B cell (primary cell): Measurements from ENCODE around the gene SNCAIP.

Experiments used
- EZH2 ChIP-seq: IDR thresholded peaks from 2 replicates; pipeline ENCODE4 v1.6.1; 2012; ENCODE audit warnings: borderline replicate concordance, low read depth, mild to moderate bottlenecking, moderate library complexity, low read length; ENCODE audit not compliant: insufficient read depth, poor library complexity, severe bottlenecking
- TF ChIP-seq, protein P1 (sequence below): fragments of 200-600 bp; IDR thresholded peaks from one replicate; pipeline ENCODE4 v1.8.0; 2022; ENCODE audit warnings: antibody characterized with exemption, mild to moderate bottlenecking

DNA sequence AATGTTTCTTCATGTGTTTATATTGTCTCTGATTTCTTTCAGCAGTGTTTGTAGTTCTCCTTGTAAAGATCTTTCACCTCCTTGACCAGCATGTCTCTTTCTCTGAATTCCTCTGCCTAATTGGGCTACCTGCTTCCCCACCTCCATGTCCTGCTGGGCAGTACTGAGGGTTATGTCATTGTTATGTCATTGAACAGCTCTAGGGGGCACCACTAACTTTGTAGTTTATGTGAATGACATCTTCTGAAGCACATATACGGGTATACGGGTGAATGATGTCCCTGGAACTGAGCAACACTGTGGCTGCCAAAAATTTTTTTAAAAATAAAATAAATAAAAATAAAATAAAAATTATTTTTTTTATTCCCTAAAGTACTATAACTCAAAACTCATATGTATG is 16.9 kb upstream of the SNCAIP start:
- TF ChIP-seq, protein P1, sequence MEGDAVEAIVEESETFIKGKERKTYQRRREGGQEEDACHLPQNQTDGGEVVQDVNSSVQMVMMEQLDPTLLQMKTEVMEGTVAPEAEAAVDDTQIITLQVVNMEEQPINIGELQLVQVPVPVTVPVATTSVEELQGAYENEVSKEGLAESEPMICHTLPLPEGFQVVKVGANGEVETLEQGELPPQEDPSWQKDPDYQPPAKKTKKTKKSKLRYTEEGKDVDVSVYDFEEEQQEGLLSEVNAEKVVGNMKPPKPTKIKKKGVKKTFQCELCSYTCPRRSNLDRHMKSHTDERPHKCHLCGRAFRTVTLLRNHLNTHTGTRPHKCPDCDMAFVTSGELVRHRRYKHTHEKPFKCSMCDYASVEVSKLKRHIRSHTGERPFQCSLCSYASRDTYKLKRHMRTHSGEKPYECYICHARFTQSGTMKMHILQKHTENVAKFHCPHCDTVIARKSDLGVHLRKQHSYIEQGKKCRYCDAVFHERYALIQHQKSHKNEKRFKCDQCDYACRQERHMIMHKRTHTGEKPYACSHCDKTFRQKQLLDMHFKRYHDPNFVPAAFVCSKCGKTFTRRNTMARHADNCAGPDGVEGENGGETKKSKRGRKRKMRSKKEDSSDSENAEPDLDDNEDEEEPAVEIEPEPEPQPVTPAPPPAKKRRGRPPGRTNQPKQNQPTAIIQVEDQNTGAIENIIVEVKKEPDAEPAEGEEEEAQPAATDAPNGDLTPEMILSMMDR = no peak
- no peak for TF ChIP-seq EZH2
